Activated T-helper 9 cell treated with anti-CD3 and anti-CD28 coated beads, Interleukin-2, amount 50 U/mL, for 16 hours (primary cell): Measurements from ENCODE around the gene TMPRSS11F.
"Not testable (repeated sequence)": the region's sequence is repeated elsewhere in the genome, so short reads cannot be mapped to it uniquely, and the experiment has no call there.

Experiments used
- DNase-seq: peaks from one replicate; pipeline ENCODE4 v3.0.0-alpha.2; 2020; ENCODE audit warnings: low read depth

Gene TMPRSS11F

GRCh38 chr4:68129793-68130192 is at the start of gene TMPRSS11F:
Gene TMPRSS11F (minus strand): TSS chr4:68129869. CDS start chr4:68129820, 49 bp downstream.
- no peak for DNase-seq

GRCh38 chr4:68176904-68177303 is 47.2 kb upstream of the TMPRSS11F start:
- DNase-seq: no peak

GRCh38 chr4:68176500-68176899 is 46.8 kb upstream of the TMPRSS11F start:
- DNase-seq: no peak

- DNase-seq: no peak
These were observed 46.0 kb upstream of the TMPRSS11F start for GRCh38 chr4:68175562-68176155.

GRCh38 chr4:68174389-68174788 is 44.7 kb upstream of the TMPRSS11F start:
- DNase-seq: not testable (repeated sequence)

GRCh38 chr4:68172147-68172546 is 42.5 kb upstream of the TMPRSS11F start:
- not testable (repeated sequence) for DNase-seq

- DNase-seq: no peak
These were observed 38.0 kb upstream of the TMPRSS11F start for GRCh38 chr4:68167706-68168105.

GRCh38 chr4:68167166-68167565 is 37.5 kb upstream of the TMPRSS11F start:
- DNase-seq: no peak

- DNase-seq: no peak
These were observed 34.1 kb upstream of the TMPRSS11F start for GRCh38 chr4:68163754-68164153.

GRCh38 chr4:68162196-68162595 is 32.5 kb upstream of the TMPRSS11F start:
- no peak for DNase-seq

- DNase-seq: no peak
These were observed 22.7 kb upstream of the TMPRSS11F start for GRCh38 chr4:68152411-68152810.

- no peak for DNase-seq
These were observed 19.4 kb upstream of the TMPRSS11F start for GRCh38 chr4:68148800-68149685.

GRCh38 chr4:68147079-68147478 is 17.4 kb upstream of the TMPRSS11F start:
- no peak for DNase-seq

GRCh38 chr4:68145261-68145660 is 15.6 kb upstream of the TMPRSS11F start:
- no peak for DNase-seq

- no peak for DNase-seq
These were observed 12.2 kb upstream of the TMPRSS11F start for GRCh38 chr4:68141852-68142251.

GRCh38 chr4:68132342-68132741 is 2.7 kb upstream of the TMPRSS11F start:
- no peak for DNase-seq

- DNase-seq: no peak
These were observed 5.4 kb downstream of the TMPRSS11F start for GRCh38 chr4:68124262-68124661.

GRCh38 chr4:68123525-68123924 is 6.1 kb downstream of the TMPRSS11F start:
- DNase-seq: no peak

GRCh38 chr4:68119921-68120320 is 9.7 kb downstream of the TMPRSS11F start:
- no peak for DNase-seq

- no peak for DNase-seq
These were observed 19.2 kb downstream of the TMPRSS11F start for GRCh38 chr4:68110441-68110840.

GRCh38 chr4:68109868-68110267 is 19.8 kb downstream of the TMPRSS11F start:
- no peak for DNase-seq

- no peak for DNase-seq
These were observed 46.9 kb downstream of the TMPRSS11F start for GRCh38 chr4:68082758-68083157.

GRCh38 chr4:68079928-68080327 is 49.7 kb downstream of the TMPRSS11F start:
- no peak for DNase-seq
